Prostate gland (tissue), 2 donors: ENCODE results near the gene CTSW. TPM values are rescaled to one million over a fixed set of nuclear protein-coding genes. Genes with fewer than 3 reads are reported as not detected.
A peak's percentile ranks its signal among the peaks of the same experiment; 100 is the strongest.

Experiments used
- DNase-seq: peaks from one replicate; pipeline ENCODE4 v3.0.0-alpha.2; 2019; ENCODE audit warnings: low spot score
- H3K27ac ChIP-seq, 2 donors: fragments of 200-600 bp; sonication (generic); 2 replicates each; pipeline ENCODE4 v1.5.1; 2017 to 2019
- H3K27me3 ChIP-seq: fragments of 200-600 bp; sonication (generic); replicated peaks from 2 replicates; pipeline ENCODE4 v1.5.1; 2019; ENCODE audit not compliant: insufficient read depth
- H3K36me3 ChIP-seq, 2 donors: fragments of 200-600 bp; sonication (generic); 1 replicate in 1 of 2; 2 replicates in 1 of 2; pipeline versions ENCODE4 v1.5.1 to v1.8.1; 2017 to 2019
- H3K4me1 ChIP-seq: fragments of 200-600 bp; sonication (generic); replicated peaks from 2 replicates; pipeline ENCODE4 v1.5.1; 2019
- H3K4me3 ChIP-seq, 2 donors: fragments of 200-600 bp; sonication (generic); 2 replicates each; pipeline ENCODE4 v1.5.1; 2017 to 2019
- H3K9me3 ChIP-seq: fragments of 200-600 bp; sonication (generic); 2 replicates; pipeline ENCODE4 v1.5.1; 2017
- CTCF ChIP-seq, 4 experiments: fragments of 200-600 bp in 2 of 4; fragments of 450-650 bp in 2 of 4; sonication (generic) in 2 of 4; IDR thresholded peaks; 1 replicate in 3 of 4; 2 replicates in 1 of 4; pipeline ENCODE4 v1.5.1; 2016 to 2019; ENCODE audit warnings: antibody characterized with exemption in 4 of 4, mild to moderate bottlenecking in 2 of 4, moderate library complexity in 2 of 4
- POLR2A ChIP-seq: fragments of 450-650 bp; IDR thresholded peaks from one replicate; pipeline ENCODE4 v1.6.1; 2016; ENCODE audit warnings: antibody characterized with exemption, mild to moderate bottlenecking
- POLR2AphosphoS5 ChIP-seq: sonication (generic); formaldehyde crosslinking; IDR thresholded peaks from one replicate; pipeline ENCODE4 v1.6.1; 2017; ENCODE audit warnings: antibody characterized with exemption
- WGBS: methylation state at CpG from one replicate; pipeline ENCODE4 v1.1.5; 2018; 5-methylcytosine and 5-hydroxymethylcytosine counted together
- intact Hi-C: fragments of 100-400 bp; cut with DNase I; formaldehyde crosslinking; loops from one replicate; pipeline ENCODE4 v1.14.2; 2022
- total RNA-seq, 2 donors: library from RNA; depleted of rRNA; stranded (reverse); fragments of >200 nt; gene quantifications; one replicate each; pipeline ENCODE4 v1.1.0, GENCODE V29; 2016

The CTSW gene
- total RNA-seq, 2 donors from 2014 or later: 1.3 to 1.8 TPM

GRCh38 chr11:65871811-65872548 lies 7.7 kb upstream of the CTSW start:
- H3K27ac ChIP-seq: peak overlapping the region; percentile 87 to 92
- intact Hi-C loops: loop anchor here (2.0 kb wide), 1 partner anchor 13 kb away; the partner anchor contains the start of gene CFL1
- peak overlapping the region; percentile 50 to 52 for H3K4me3 ChIP-seq
- peaks cover 3% of the 10 kb centered on the region for H3K4me1 ChIP-seq
- H3K36me3 ChIP-seq: no peaks in the 10 kb centered on the region
- no peaks in the 10 kb centered on the region for H3K27me3 ChIP-seq
- WGBS: 23% methylated on average over 7 of the region's 26 CpGs
- TF ChIP-seq POLR2A (no peak), POLR2AphosphoS5 (no peak), CTCF (IDR thresholded peaks at IDR 0.05) (no peak)
- DNase-seq: no peak
- H3K9me3 ChIP-seq: no peaks in the 10 kb centered on the region

GRCh38 chr11:65872586-65873317 lies 6.9 kb upstream of the CTSW start, which contains the start of gene EFEMP2:
TSS of gene EFEMP2 (minus strand) at chr11:65872800. CDS start at chr11:65872354, 446 bp downstream.
- intact Hi-C loops: loop anchor here (2.0 kb wide), 1 partner anchor 14 kb away; the partner anchor contains the start of gene CFL1
- H3K27ac ChIP-seq: peak within 1 kb of the TSS; percentile 87 to 92
- 0% methylated on average over 12 of the region's 69 CpGs for WGBS
- no peaks in the 10 kb centered on the region for H3K27me3 ChIP-seq
- no peak for DNase-seq
- no peaks in the 10 kb centered on the region for H3K9me3 ChIP-seq
- TF ChIP-seq POLR2AphosphoS5: no peak
- TF ChIP-seq POLR2A: no peak
- TF ChIP-seq CTCF (IDR thresholded peaks at IDR 0.05): no peak
- H3K36me3 ChIP-seq: no peaks in the 10 kb centered on the region
- H3K4me3 ChIP-seq: peak within 1 kb of the TSS; percentile 50 to 52
- H3K4me1 ChIP-seq: peaks cover 3% of the 10 kb centered on the region

- Histone ChIP-seq H3K4me3 (peak overlapping the region; percentile 50 to 52), H3K27me3 (no peaks in the 10 kb centered on the region), H3K9me3 (no peaks in the 10 kb centered on the region), H3K27ac (peak overlapping the region; percentile 87 to 92), H3K36me3 (no peaks in the 10 kb centered on the region), H3K4me1 (peaks cover 3% of the 10 kb centered on the region)
- DNase-seq: peak; percentile 94
- intact Hi-C loops: loop anchor here (2.0 kb wide), 1 partner anchor 15 kb away; the partner anchor contains the start of gene CFL1
- TF ChIP-seq POLR2AphosphoS5 (peak; percentile 98), CTCF (IDR thresholded peaks at IDR 0.05) (peak in 1 of 4 experiments; percentile 24), POLR2A (peak; percentile 93)
- WGBS: 7% methylated on average over 54 of the region's 54 CpGs
Observed at GRCh38 chr11:65873318-65874156, 6.1 kb upstream of the CTSW start.

- DNase-seq: no peak
- Histone ChIP-seq H3K27me3 (no peaks in the 10 kb centered on the region), H3K9me3 (no peaks in the 10 kb centered on the region), H3K36me3 (no peaks in the 10 kb centered on the region), H3K4me3 (no peak overlapping the region), H3K4me1 (no peaks in the 10 kb centered on the region), H3K27ac (no peak overlapping the region)
- intact Hi-C loops: no loop called here
- TF ChIP-seq CTCF (IDR thresholded peaks at IDR 0.05): no peak
- TF ChIP-seq POLR2A: no peak
- 70% methylated on average over 7 of the region's 7 CpGs for WGBS
Observed at GRCh38 chr11:65880027-65880426, 390 bp downstream of the CTSW start.
